K562 (cell line): ENCODE measurements around the gene PLCL1. TPM values are rescaled to one million over a fixed set of nuclear protein-coding genes. Genes with fewer than 3 reads are reported as not detected.

Experiments
- ATAC-seq: fragments of 200-7000 bp; cut with Tn5 transposase; 3 replicates; pipeline ENCODE4 v1.9.1; 2020; ENCODE audit warnings: moderate library complexity
- BruUV-seq: library from RNA; stranded (reverse); fragments of 400-500 nt; replicated peaks from 2 replicates; lab custom pipeline; 2021; lab: Mats Ljungman, UMichigan
- CTCF ChIA-PET: fragments of 300-600 bp; formaldehyde crosslinking; extraction: SDS; loops from one replicate; lab custom pipeline; 2021; ENCODE audit warnings: low intra/inter-chr PET ratio; lab: Yijun Ruan, JAX
- POLR2A ChIA-PET: fragments of 300-600, 350-650 bp; sonication (Branson Sonifier 250); formaldehyde crosslinking; extraction: SDS; loops from one replicate; lab custom pipeline; 2021; ENCODE audit warnings: antibody characterized with exemption, inconsistent platforms; lab: Yijun Ruan, JAX
- DNase-seq, 4 experiments: peaks; one replicate each; pipeline versions ENCODE4 v3.0.0 to v3.0.0-alpha.2; 2011 to 2018; ENCODE audit warnings: low spot score in 3 of 4, mixed read lengths in 3 of 4; ENCODE audit errors: extremely low read depth in 1 of 4
- FAIRE-seq: peaks from 2 replicates; lab custom pipeline; 2011; peaks lifted over from hg19 to GRCh38; lab: Jason Lieb, UNC
- H2AFZ ChIP-seq: 2 replicates; pipeline ENCODE4 v1.6.0; 2011; ENCODE audit warnings: low read depth, low read length, control low read depth, inconsistent platforms
- H3K27ac ChIP-seq: fragments of 200-600 bp; 3 replicates; pipeline ENCODE4 v1.8.0; 2011; ENCODE audit warnings: low read depth, mild to moderate bottlenecking, control low read depth, inconsistent platforms, low read length, moderate library complexity, mixed read lengths; ENCODE audit errors: extremely low read depth
- H3K27me3 ChIP-seq, 2 experiments: fragments of 300-600 bp in 1 of 2; 2 replicates in 1 of 2; 3 replicates in 1 of 2; pipeline versions ENCODE4 v1.6.0 to v1.8.0; 2011; ENCODE audit warnings: inconsistent platforms in 2 of 2, low read length in 2 of 2, mild to moderate bottlenecking in 1 of 2, mixed read lengths in 1 of 2, moderate library complexity in 1 of 2; ENCODE audit not compliant: control insufficient read depth in 2 of 2, insufficient read depth in 2 of 2
- H3K36me3 ChIP-seq: fragments of 300-600 bp; 3 replicates; pipeline ENCODE4 v1.8.0; 2011; ENCODE audit warnings: mild to moderate bottlenecking, low read length, inconsistent platforms; ENCODE audit not compliant: control insufficient read depth, insufficient read depth
- H3K4me1 ChIP-seq, 2 experiments: fragments of 200-600 bp in 1 of 2; replicated peaks in 1 of 2; 2 replicates in 1 of 2; 3 replicates in 1 of 2; pipeline versions ENCODE4 v1.5.1 to v1.8.0; 2011; ENCODE audit warnings: inconsistent platforms in 2 of 2, low read length in 2 of 2, mild to moderate bottlenecking in 1 of 2, mixed read lengths in 1 of 2, moderate library complexity in 1 of 2; ENCODE audit not compliant: control insufficient read depth in 2 of 2, insufficient read depth in 2 of 2
- H3K4me2 ChIP-seq: 2 replicates; pipeline ENCODE4 v1.6.1; 2011; ENCODE audit warnings: low read length, control low read depth, inconsistent platforms, mixed read lengths; ENCODE audit not compliant: insufficient read depth
- H3K4me3 ChIP-seq: fragments of 200-600 bp; sonication (generic), shearing (Covaris generic); 2 replicates; pipeline ENCODE4 v1.5.1; 2016; ENCODE audit warnings: control low read depth, inconsistent platforms
- H3K79me2 ChIP-seq: fragments of 200-600 bp; 3 replicates; pipeline ENCODE4 v1.8.0; 2011; ENCODE audit warnings: low read length, inconsistent platforms; ENCODE audit not compliant: control insufficient read depth, insufficient read depth
- H3K9ac ChIP-seq, 2 experiments: 2 replicates each; pipeline versions ENCODE4 v1.6.0 to v1.6.1; 2011; ENCODE audit warnings: low read depth in 2 of 2, low read length in 2 of 2, control low read depth in 1 of 2, inconsistent platforms in 1 of 2, mild to moderate bottlenecking in 1 of 2, mixed read lengths in 1 of 2; ENCODE audit not compliant: insufficient read depth in 1 of 2
- H3K9me1 ChIP-seq: one replicate; pipeline ENCODE4 v1.6.0; 2011; ENCODE audit warnings: inconsistent platforms, mild to moderate bottlenecking, low read length, moderate library complexity; ENCODE audit not compliant: control insufficient read depth, insufficient read depth
- H3K9me3 ChIP-seq: replicated peaks from 2 replicates; pipeline ENCODE4 v1.5.1; 2011; ENCODE audit warnings: low read depth, low read length, inconsistent platforms; ENCODE audit not compliant: control insufficient read depth, insufficient read depth
- H4K20me1 ChIP-seq: replicated peaks from 2 replicates; pipeline ENCODE4 v1.6.1; 2011; ENCODE audit warnings: low read length, inconsistent platforms, mixed read lengths; ENCODE audit not compliant: control insufficient read depth, insufficient read depth
- CTCFL ChIP-seq: IDR thresholded peaks from 2 replicates; pipeline ENCODE4 v1.6.1; 2011; ENCODE audit warnings: borderline replicate concordance, low read depth, mild to moderate bottlenecking, moderate library complexity, low read length; ENCODE audit not compliant: insufficient read depth, poor library complexity, severe bottlenecking
- HMG20A ChIP-seq: fragments of 450-650 bp; formaldehyde crosslinking; conservative IDR thresholded peaks from 2 replicates; pipeline ENCODE4 v1.4.0; 2020; ENCODE audit warnings: mild to moderate bottlenecking, mixed read lengths
- POLR2G ChIP-seq: fragments of 200-400 bp; formaldehyde crosslinking; IDR thresholded peaks from 2 replicates; pipeline ENCODE4 v1.6.1; 2017; ENCODE audit warnings: low read depth, mild to moderate bottlenecking, antibody characterized with exemption, low read length, moderate library complexity
- RBBP5 ChIP-seq: fragments of 200-600 bp; sonication (generic); IDR thresholded peaks from 2 replicates; pipeline ENCODE4 v1.6.1; 2012; ENCODE audit warnings: borderline replicate concordance, mild to moderate bottlenecking, low read length, control low read depth, inconsistent platforms; ENCODE audit not compliant: insufficient read depth, poor library complexity, severe bottlenecking
- RBFOX2 ChIP-seq: fragments of 200-400 bp; formaldehyde crosslinking; IDR thresholded peaks from 2 replicates; pipeline ENCODE4 v1.6.1; 2017; ENCODE audit warnings: low read depth, mild to moderate bottlenecking, low read length, moderate library complexity
- RBM25 ChIP-seq: fragments of 200-400 bp; formaldehyde crosslinking; IDR thresholded peaks from 2 replicates; pipeline ENCODE4 v1.6.1; 2018; ENCODE audit warnings: low read length, low read depth, moderate library complexity; ENCODE audit not compliant: severe bottlenecking
- SNRNP70 ChIP-seq: fragments of 200-400 bp; formaldehyde crosslinking; optimal IDR thresholded peaks from 2 replicates; pipeline ENCODE3; 2017; ENCODE audit warnings: low read depth, low read length
- THRB ChIP-seq: fragments of 450-650 bp; formaldehyde crosslinking; conservative IDR thresholded peaks from 2 replicates; pipeline ENCODE4 v1.4.0; 2022; ENCODE audit warnings: mild to moderate bottlenecking, missing genetic modification characterization
- WGBS: fragments of 100-300 bp; shearing (Covaris generic); methylation state at CpG from one replicate; pipeline ENCODE4 v1.1.6; 2016; ENCODE audit warnings: low coverage, mixed read lengths; ENCODE audit not compliant: insufficient coverage; ENCODE audit errors: missing lambda C conversion rate; 5-methylcytosine and 5-hydroxymethylcytosine counted together
- in situ Hi-C: fragments of 300-500 bp; cut with MboI; formaldehyde crosslinking; loops from 4 replicates; pipeline ENCODE4 v1.15.0; 2018; ENCODE audit warnings: inconsistent platforms, mixed read lengths
- intact Hi-C: fragments of 100-400 bp; cut with micrococcal nuclease; formaldehyde crosslinking; loops from 2 replicates; pipeline ENCODE4 v1.14.2; 2022
- polyA plus RNA-seq, 8 experiments: library from polyadenylated mRNA; depleted of rRNA in 4 of 8; stranded (reverse) in 5 of 8; unstranded in 3 of 8; fragments of >200 nt; fragmentation: Nextera tagmentation in 2 of 8; fragmentation: Illumina TruSeq in 1 of 8; extraction: Ambion mirVana in 2 of 8; extraction: Trizol in 1 of 8; gene quantifications; 2 replicates each; pipeline versions ENCODE4 v1.2.1 to v1.2.3, GENCODE V29; 2011 to 2014; ENCODE audit warnings: inconsistent platforms in 1 of 8, missing spikeins in 1 of 8
- total RNA-seq, 7 experiments: library from RNA; depleted of rRNA in 6 of 7; stranded (reverse); fragments of >200 nt in 6 of 7; fragmentation: Illumina TruSeq in 2 of 7; extraction: Trizol in 2 of 7; gene quantifications; 2 replicates each; pipeline versions ENCODE4 v1.2.1 to v1.2.3, GENCODE V29; 2011 to 2021; ENCODE audit warnings: low replicate concordance in 1 of 7

PLCL1 gene
- total and polyA plus RNA-seq, 9 of the 15 experiments (the other 6 are each of a cell fraction or from before 2014, with no cell fraction given): 2.0 to 17.7 (median 8.6) TPM

- in situ Hi-C loops (loop anchor here (10.0 kb wide), 1 partner anchor 320 kb away; no protein-coding TSS in a partner anchor), intact Hi-C loops (loop anchor here (1.0 to 10.0 kb wide), 6 partner anchors 46 to 1650 kb away; partner anchors contain the start of gene SATB2)
- Histone ChIP-seq H3K9me1 (no peaks in the 10 kb centered on the region), H3K27me3 (no peaks in the 10 kb centered on the region), H3K79me2 (peaks cover 63% of the 10 kb centered on the region), H3K36me3 (peaks cover 3% of the 10 kb centered on the region; the same call in 1 of the 3 replicates), H3K9me3 (no peaks in the 10 kb centered on the region), H3K4me1 (peaks cover 6 to 21% of the 10 kb centered on the region in 2 experiments; a peak in 4 of 5 replicates), H3K9ac (peak overlapping the region; percentile 57 to 88), H3K4me3 (peak overlapping the region; percentile 82), H3K4me2 (peak overlapping the region; percentile 84), H4K20me1 (no peaks in the 10 kb centered on the region), H2AFZ (peak overlapping the region; percentile 57), H3K27ac (peak overlapping the region; percentile 61; the same call in 2 of the 3 replicates)
- peak; percentile 17 to 43 (median 22) for DNase-seq
- peak; percentile 69 for FAIRE-seq
- WGBS: under 1% methylated on average over 43 of the region's 92 CpGs
- ATAC-seq: peak; percentile 44
- POLR2A ChIA-PET: interaction anchor here (0.6 to 1.4 kb wide), 4 partner anchors 236 to 1158 kb away, joined by 3 read pairs; no protein-coding TSS in a partner anchor
- BruUV-seq: no TSS peak
- CTCF ChIA-PET: interaction anchor here (1.0 to 2.0 kb wide), 2 partner anchors 322 to 323 kb away, joined by 3 to 4 read pairs; no protein-coding TSS in a partner anchor
- TF ChIP-seq HMG20A (CRISPR knock-in tag): no peak
- peak; percentile 80 for TF ChIP-seq RBFOX2
- TF ChIP-seq SNRNP70: no peak
- peak; percentile 67 for TF ChIP-seq RBBP5
- TF ChIP-seq POLR2G: peak; percentile 69
- TF ChIP-seq RBM25: no peak
- TF ChIP-seq THRB: no peak
- TF ChIP-seq CTCFL: peak; percentile 49
Measured at GRCh38 chr2:197804758-197805714, 643 bp downstream of the PLCL1 start.
